CD4-positive, alpha-beta T cell treated with Interferon alpha-2 for 1 hour (primary cell): Measurements from ENCODE around the gene GUCY2F.

Experiments
- DNase-seq, 2 donors: peaks; one replicate each; pipeline ENCODE4 v3.0.0-alpha.2; 2020 to 2022

GUCY2F gene

DNA sequence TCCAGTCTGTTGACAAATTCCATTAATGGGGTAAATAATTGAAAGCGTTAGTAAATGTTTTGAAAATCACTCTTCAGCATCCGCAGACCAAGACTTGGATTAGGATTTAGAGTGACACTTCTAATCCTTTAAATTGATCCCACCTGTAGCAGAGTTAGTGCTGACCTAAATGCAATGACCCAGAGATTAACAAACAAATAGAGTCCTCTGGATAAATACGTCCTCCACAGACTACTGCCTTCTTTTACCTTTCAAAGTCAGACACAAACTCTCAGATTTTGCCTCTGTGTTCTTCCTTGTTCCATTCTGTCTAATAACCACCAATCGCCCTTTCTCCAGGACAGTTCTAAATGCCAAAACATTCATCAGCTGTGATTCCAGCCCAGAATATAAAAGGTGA is at the start of gene GUCY2F:
TSS of gene GUCY2F (minus strand) at position 101 of the 400 bp plus-strand sequence. CDS start 6,150 bp downstream, outside the sequence.
- DNase-seq: no peak

DNA sequence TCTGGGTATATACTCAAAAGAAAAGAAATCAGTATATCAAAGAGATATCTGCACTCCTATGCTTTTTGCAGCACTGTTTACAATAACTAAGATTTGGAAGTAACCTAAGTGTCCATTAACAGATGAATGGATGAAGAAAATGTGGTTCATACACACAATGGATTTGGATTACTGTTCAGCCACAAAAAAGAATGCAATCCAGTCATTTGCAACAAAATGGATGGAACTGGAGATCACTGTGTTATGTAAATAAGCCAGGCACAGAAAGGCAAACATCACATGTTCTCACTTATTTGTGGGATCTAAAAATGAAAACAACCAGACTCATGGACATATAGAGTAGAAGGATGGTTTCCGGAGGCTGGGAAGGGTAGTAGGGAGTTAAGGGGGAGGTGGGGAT is 37.1 kb upstream of the GUCY2F start:
- DNase-seq: no peak

DNA sequence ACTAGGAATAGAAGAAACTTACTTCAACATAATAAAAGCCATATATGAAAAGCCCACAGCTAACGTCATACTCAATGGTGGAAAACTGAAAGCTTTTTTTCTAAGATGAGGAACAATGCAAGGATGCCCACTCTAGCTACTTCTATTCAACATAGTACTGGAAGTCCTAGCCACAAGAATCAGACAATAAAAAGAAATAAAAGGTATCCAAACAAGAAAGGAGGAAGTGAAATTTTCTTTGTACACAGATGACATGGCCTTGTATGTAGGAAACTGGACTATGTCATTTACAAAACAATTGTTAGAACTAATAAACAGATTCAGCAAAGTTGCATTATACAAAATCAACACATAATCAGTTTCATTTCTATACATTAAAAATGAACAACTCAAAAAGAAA is 29.2 kb upstream of the GUCY2F start:
- no peak for DNase-seq

DNA sequence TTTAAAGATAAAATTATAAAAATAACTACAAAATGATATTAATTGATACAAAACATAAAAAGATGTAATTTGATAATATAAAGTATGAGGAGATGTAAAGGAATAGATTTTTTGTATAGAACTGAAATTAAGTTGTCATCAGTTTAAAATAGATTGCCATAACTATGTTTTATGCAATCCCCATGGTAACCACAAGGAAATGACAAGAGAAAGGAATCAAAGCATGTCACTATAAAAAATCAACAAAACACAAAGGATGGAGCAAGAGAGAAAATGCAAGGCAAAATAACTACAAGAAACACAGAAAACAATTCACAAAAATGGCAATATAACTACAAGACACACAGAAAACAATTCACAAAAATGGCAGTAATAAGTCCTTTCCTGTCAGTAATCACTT is 27.0 kb upstream of the GUCY2F start:
- no peak for DNase-seq

DNA sequence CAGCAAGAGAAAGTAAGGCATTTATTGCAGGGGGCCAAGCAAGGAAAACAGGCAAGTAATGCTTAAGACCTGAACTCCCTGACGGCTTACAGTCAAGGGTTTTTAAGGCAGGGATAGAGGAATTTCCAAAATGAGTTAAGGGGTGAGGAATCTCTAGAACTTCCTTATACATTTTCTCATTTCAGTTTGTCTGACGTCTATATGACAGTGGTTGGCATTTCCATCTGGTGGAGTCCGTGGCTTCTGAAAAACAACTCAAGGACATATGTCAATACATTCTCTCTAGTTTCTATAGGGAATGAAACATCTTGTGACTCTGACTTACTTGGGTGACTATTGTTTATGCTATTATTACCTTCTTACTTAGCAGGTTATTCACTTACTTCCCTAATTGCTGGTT is 19.3 kb upstream of the GUCY2F start:
- DNase-seq: no peak

DNA sequence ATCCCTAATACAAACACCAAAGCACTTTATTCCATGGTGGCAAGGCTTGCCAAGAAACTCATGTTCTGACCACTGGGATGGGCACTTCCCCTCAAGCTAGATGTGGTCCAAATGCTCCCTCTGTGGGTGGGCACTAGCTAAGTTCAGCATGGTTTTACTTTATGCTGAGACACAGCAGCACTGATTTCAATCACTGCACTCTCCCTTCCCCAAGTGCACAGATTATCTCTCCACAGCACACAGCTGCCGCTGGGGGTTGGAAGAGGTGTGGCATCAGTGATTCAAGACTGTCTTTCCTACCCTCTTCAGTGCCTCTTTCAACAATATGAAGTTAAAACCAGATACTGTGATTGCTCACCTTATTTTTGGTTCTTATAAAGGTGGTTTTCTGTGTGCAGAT is 16.5 kb upstream of the GUCY2F start:
- no peak for DNase-seq

DNA sequence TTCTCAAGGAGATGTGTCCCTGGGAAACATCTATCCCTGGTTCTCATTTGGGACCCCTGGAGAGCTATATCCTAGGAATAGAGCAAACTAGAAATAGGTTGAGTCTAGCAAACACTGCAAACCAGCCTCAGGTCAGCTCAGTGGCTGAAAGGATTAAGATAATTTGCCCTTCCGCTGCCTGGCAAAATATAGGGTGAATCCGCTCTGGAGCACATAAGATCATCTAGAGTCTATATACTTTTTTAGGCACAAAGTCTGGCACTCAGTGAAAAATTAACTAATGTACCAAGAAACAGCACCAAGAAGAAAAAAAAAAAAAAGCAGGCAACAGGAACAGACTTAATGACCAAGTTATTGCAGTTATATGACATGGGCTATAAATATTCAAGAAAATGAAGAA is 7.3 kb upstream of the GUCY2F start:
- no peak for DNase-seq

DNA sequence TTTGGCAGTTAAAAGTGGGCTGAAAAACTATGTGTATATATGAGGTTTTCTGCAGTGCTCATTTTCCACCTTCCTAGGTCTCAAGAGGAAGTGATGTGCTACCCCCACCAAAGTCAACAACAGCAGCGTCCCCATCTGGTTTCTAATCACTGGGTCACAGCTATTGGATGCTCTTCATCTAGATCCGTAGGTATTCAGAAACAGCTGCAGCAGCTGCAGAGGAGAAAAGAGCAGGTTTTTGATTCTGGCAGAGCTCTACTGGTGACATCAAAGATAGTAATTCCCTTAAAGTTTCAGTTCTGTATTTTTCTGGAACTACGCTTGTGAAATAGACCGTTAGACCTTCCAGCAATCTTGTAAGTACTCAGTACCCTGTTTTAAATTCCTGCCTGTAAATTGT is 5.8 kb upstream of the GUCY2F start:
- DNase-seq: no peak

DNA sequence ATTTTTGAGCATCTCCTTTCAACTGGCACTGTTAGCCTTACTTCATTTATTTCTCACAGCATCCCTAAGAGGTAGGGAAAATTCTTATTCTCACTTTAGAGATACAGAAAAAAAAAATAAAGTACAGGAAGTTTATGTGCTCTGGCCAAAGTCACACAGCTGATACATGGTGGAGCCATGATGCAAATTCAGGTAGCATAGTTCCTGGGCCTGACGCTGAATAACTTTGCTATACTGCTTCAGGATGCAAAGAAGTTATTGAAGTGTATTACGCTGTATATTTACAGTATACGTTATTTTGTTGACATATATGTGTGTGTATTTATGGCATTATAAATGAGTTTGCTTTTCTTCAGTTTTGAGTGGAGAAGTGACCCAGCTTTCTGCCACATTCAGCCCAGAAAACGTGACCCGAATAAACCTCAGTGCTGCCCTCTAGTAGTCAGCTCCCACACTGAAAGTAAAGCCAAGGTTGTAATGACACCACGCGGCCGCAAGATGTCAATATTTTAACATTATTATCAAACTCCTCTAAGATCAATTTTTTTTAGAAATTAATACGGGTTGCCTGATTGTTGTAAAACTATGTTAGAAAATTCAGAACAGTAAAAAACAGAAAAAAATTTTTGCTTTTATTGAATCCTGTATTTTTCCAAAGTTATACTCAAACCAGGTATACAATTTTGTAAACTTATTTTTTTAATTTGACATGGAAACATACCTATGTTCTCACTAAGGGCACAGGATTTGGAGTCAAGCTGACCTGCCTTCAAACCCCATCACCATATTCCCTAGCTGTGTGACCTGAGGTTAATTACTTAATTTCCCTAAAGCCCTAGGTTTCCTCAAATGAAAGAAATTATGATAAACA is 3.8 kb upstream of the GUCY2F start:
- DNase-seq: peak; percentile 70

DNA sequence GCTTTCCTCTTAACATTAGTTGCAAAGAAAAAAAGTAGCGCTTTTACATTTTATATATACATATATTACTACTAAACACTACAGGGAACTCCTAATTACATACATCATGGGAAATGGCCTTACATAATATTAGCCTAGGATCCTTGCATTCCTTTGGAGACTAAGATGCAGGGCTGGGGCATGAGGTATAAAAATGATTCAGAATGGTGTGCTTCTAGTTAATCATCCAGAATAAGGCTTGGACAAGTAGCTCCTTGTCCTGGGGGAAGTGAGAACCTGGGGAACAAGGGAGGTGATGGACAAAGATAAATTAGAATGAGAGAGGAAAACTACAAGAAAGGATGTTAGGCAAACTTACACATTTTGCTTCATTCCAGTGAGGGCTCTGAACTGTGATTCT is 3.0 kb upstream of the GUCY2F start:
- no peak for DNase-seq

DNA sequence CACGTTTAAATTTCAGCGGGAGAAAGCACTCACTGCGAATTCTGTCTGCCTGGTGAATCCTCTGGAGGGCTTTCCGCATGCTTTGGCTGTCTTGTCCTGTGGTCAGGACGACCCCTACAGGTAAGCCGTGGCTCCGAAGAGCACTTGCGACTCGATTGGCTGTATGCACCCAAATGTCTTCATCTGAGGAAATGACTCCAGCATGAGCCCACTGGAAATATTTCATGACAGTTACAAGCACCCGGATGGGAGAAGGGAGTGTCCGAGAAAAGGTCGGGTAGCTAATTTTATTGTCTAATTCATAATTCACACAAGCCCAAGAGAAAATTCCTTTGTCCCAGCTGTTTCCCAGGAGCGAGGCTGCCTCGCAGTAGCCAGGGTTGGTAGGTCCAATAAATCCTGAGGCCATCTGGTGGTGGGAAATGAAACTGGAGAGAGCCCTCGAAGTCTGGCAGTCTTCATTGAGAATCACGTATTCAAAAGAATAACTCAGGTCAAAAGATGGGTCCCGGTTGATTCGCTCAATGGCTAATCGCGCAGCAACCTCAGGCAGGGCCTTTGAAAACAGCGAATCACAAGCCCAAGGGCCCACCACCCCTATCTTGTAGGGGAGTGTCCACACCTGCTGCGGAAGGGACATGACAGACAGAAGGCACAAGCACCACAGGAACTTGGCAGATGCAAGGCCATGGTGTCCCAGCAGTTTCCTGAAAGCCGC is 6.6 kb downstream of the GUCY2F start:
- DNase-seq: peak in 1 of 2 donors; percentile 1

DNA sequence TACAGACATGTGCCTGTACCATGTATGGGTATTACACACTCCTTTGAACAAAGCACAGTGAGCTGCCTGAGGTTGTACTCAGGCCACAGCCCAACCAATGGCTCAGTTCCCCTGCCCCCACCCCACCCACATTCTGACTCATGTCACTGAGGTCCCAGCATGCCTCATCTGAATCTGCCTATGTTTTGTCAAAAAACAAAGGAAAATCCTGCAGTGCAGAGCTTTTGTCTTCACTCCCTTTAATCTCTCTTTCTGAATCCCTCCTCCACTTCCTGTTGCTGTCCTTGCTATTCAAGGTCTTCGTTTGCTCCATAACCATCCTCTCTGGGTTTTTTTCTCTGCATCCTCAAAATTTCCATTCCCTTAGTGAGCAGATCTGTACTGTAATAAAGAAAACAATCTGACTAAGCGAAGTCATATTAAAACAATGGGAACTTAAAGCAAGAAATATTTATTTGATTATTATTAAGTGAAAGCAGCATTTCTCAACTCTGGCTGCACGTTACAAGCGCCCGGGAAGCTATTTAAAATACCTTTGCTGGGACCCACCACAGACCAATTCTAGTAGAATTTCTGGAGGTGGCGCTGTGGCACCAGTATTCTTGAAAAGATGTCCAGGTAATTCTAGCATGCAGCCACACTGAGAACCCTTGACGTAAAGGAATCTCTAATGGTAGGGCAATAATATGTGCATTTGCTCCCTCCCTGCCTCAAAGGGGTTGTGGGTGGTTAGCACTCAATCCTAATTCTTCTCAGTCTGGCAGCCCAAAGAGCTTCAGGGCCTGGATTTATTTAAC is 8.7 kb downstream of the GUCY2F start:
- DNase-seq: no peak

DNA sequence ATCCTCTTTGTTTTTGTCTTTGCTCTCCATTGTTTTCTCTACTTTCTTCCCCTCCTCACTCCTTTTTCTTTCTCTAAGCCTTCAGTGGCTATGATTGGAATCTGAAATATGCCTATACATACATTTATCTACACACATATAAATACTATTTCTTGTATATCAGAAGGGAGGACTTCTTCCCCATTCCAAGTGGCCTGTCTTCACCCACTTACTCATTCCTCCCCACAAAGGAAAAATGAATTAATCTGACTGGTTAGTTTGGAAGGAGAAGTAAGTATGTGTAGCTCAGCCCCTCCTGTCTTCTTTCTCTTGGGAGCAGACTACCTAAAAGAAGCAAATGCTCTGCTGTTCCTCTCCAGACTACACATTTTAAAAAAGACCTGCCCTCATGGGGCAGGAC is 17.7 kb downstream of the GUCY2F start:
- DNase-seq: no peak

DNA sequence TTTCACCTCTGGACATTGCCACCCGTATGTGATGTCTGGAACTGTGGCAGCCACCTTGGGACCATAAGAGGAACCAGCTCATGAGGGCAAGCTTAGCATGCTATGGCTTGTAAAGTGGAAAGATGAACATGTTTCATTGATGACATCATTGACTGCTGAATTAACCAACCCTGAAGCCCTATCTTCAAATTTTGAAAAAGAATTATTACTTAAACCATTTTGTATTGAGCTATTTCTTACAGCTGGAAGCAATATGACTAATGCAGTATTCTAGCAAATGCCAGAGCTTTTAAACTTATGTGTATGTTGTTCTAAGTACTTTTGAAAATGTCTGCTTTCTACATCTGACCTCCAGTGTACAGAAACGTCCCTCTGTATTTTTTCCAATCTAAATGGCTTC is 18.1 kb downstream of the GUCY2F start:
- DNase-seq: no peak

DNA sequence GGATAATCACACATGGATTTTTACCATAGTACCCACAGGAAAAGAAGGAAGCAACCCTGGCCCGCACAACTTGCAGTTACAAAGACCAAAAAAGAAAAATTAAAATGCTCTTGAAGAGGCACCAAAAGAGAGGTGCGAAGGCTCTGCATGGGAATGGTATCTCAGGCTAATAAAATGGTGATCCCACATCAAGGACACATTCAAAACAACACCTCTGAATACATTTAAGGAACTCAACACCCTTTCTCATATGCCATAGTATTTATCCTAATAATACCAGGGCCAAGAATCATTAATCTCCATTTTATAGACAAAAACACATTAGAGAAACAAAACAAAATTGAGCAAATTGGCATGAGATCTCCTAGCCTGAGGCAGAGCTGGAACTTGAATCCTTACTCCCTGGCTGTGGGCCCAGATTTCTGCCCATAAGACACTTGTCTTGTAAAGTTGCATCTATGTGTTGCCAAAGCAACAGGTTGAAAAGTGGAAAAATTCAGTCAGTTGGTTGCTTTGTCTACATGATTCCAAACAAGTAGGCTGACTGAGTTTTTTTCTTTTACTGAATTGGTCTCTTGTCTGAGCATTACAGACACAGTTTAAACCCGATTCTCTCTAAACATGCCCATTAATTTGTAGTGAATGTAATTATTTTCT is 33.5 kb downstream of the GUCY2F start:
- DNase-seq: no peak

DNA sequence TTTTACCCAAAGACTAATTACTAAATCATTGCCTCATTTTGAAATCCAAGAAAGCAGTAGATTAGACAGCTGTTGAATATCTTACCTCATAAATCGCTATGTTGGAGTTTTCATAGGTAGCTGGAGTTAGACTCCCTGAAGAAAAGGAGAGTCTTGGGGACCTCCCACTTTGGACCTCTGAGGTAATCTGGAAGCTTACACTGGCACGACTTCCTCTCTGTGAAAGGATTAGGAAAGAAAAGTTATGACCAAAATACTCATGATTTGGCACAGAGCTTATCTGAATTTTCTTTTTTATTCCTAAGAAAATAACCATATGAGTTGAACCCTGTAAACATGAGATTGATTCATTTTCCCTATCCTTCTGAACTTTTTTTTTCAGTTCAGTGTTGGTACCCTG is 40.6 kb downstream of the GUCY2F start:
- DNase-seq: no peak

DNA sequence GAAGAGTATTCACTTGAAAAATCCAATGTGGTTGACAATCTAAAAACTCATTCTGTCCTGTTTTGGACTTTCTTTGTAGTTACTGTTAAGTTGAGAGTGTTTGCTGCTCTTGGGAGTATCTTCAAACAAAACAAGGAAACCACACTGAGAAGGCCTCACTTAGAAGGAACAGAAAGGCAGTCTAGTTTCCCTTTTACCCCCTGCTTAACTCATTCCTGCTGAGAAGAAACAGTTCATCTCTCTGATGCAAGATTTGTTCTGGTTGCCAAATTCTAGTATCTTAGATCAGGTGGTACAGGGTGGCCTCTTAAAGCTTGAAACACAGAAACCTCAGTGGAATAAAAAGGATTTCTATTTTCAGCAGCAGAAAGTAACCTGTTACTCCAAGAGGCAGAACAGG is 41.4 kb downstream of the GUCY2F start:
- DNase-seq: no peak

DNA sequence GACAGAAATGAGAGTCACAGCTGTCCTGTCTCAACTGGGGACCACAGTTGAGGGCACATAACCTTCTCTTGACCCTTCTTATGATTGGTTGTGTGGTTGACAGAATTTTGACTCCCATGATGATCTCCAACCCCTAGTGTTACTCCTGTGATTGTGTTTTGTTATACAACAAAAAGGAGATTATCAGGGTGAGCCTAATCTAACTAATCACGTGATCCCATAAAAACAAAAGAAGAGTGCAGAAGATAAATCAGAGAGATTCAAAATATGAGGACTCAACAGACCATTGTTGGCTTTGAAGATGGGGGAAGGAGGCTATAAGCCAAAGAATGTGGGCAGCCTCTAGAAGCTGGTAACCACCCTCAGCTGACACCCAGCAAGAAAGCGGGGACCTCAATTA is 72.7 kb downstream of the GUCY2F start:
- DNase-seq: no peak

DNA sequence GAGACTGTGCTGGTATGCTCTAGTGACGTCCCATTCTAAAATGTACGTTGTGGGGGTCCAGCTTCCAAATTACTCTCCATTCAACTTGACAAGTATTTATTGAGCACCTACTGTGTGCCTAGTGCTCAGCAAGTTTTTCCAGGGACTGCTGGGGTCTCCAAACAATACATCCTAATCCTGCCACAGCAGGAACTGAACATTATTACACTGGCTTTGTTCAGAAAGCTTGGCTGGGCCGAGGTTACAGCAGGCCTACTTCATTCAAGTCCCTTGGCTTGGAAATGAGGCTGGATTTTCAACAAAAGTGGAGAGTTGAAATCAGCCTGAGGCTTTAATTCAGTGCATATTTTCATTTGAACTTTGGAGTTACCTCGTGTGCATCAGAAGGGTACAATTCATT is 78.0 kb downstream of the GUCY2F start:
- DNase-seq: no peak

DNA sequence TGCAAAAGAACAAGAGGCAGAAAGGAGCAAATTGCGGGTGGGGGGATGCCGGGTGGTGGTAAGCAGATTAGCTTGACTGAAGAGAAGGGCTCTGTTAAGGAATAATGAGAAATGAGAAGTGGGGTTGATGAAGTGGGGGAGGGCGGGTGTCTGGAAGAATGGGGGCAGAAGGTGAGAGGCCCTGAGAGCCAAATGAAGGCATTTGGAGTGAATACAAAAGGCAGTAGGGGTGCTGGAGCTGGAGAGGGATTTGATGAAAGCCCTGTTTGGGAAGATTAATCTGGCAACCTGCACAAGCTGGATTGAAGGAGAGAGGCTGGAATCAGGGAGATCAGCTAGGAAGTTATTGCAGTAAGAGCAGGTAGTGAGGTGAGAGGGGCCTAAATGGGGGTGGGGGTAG is 82.1 kb downstream of the GUCY2F start:
- no peak for DNase-seq

DNA sequence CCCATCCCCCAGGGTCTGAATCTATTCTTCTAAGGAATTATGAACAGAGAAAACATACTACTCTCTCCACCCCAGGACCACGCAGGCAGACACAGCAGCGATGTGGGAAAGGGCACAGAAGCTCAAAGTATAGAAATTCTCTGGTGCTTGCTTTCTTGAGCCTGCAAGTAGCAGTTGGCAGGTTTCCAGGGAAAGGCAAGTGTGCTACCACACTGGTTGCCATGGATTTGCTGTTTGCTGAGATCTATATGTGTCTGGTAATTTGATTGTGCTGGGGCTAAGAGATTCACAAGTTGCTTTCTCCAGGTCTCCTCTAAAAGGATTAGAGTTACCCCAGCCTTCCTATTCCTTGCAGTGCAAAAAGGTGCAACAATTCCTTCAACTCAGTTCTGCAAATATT is 83.1 kb downstream of the GUCY2F start:
- DNase-seq: no peak

DNA sequence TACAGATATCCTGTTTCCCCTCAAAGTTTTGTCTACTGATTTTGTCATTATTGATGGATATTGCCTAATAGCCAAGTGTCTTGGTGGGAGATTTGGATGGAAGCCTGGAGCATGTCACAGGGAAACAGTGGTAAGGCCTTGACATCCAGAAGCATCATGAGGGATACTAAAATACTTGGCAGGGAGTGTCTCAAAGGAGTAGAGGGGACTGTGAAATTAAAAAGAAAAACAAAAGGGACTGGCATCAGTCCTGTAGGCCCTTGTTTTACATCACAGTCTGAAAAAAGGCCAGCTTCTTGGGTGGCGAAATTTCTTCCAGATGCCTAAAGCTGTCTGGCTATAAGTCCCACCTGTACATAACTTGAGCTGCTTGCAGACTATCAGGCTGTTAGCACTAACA is 83.8 kb downstream of the GUCY2F start:
- DNase-seq: no peak

DNA sequence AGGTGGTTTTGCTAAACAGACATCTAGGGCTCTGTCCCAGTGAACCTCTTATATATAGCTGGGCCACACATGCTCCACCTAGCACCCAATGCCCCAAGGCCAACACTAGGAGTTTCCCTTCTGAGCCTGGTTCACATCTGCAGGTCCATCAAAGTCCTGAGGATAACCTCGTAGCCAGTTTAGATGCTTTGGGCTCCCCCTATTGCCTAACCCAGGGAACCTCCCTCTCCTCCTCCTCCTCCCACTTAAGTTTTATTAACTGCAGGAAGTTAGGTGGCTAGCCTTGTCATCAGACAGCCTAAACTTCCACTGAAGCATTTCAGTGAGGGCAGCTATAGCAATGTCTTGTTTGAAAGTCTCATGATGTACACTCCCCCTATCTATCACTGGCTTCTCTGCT is 88.0 kb downstream of the GUCY2F start:
- DNase-seq: no peak
